CD14-positive monocyte (primary cell): ENCODE results near the gene CTNNA2. TPM values are rescaled to one million over a fixed set of nuclear protein-coding genes. Genes with fewer than 3 reads are reported as not detected.

Experiments used
- DNase-seq, 3 donors: peaks; one replicate each; pipeline ENCODE4 v3.0.0-alpha.2; 2011 to 2022
- H2AFZ ChIP-seq: 2 replicates; pipeline ENCODE4 v1.6.0; 2012; ENCODE audit warnings: mild to moderate bottlenecking, low read depth, low read length, inconsistent platforms; ENCODE audit not compliant: insufficient read depth, poor library complexity, severe bottlenecking
- H3K27ac ChIP-seq, 2 donors: 1 replicate in 1 of 2; 2 replicates in 1 of 2; pipeline ENCODE4 v1.5.1; 2012 to 2013; ENCODE audit warnings: low read length in 2 of 2, control low read depth in 1 of 2, inconsistent platforms in 1 of 2, low read depth in 1 of 2, mild to moderate bottlenecking in 1 of 2
- H3K27me3 ChIP-seq, 2 donors: one replicate each; pipeline versions ENCODE4 v1.6.0 to v1.6.1; 2011 to 2013; ENCODE audit warnings: low read length in 2 of 2; ENCODE audit not compliant: control insufficient read depth in 2 of 2, insufficient read depth in 2 of 2
- H3K36me3 ChIP-seq, 2 donors: replicated peaks in 1 of 2; 1 replicate in 1 of 2; 2 replicates in 1 of 2; pipeline versions ENCODE4 v1.5.1 to v1.6.1; 2012 to 2013; ENCODE audit warnings: low read length in 2 of 2, control low read depth in 1 of 2, inconsistent platforms in 1 of 2, mild to moderate bottlenecking in 1 of 2; ENCODE audit not compliant: insufficient read depth in 2 of 2, control insufficient read depth in 1 of 2
- H3K4me1 ChIP-seq, 2 donors: 1 replicate in 1 of 2; 2 replicates in 1 of 2; pipeline versions ENCODE4 v1.5.1 to v1.6.1; 2012 to 2013; ENCODE audit warnings: low read length in 2 of 2, control low read depth in 1 of 2, inconsistent platforms in 1 of 2, mild to moderate bottlenecking in 1 of 2, moderate library complexity in 1 of 2; ENCODE audit not compliant: insufficient read depth in 2 of 2, control insufficient read depth in 1 of 2
- H3K4me2 ChIP-seq: replicated peaks from 2 replicates; pipeline ENCODE3; 2012; ENCODE audit warnings: low read length, moderate library complexity, mild to moderate bottlenecking; ENCODE audit not compliant: poor library complexity, severe bottlenecking; ENCODE audit errors: extremely low read depth
- H3K4me3 ChIP-seq, 3 experiments: fragments of 200-600 bp in 1 of 3; sonication (generic) in 1 of 3; replicated peaks in 1 of 3; 1 replicate in 2 of 3; 2 replicates in 1 of 3; pipeline ENCODE4 v1.5.1; 2011 to 2013; ENCODE audit warnings: low read length in 3 of 3, mild to moderate bottlenecking in 3 of 3, control low read depth in 2 of 3, low read depth in 2 of 3, inconsistent platforms in 1 of 3, moderate library complexity in 1 of 3
- H3K79me2 ChIP-seq: 2 replicates; pipeline ENCODE4 v1.6.0; 2012; ENCODE audit warnings: mild to moderate bottlenecking, control low read depth, inconsistent platforms, low read length, moderate library complexity; ENCODE audit not compliant: insufficient read depth
- H3K9ac ChIP-seq: 2 replicates; pipeline ENCODE4 v1.6.0; 2017; ENCODE audit warnings: low read length, mild to moderate bottlenecking; ENCODE audit not compliant: insufficient read depth, poor library complexity, severe bottlenecking
- H3K9me3 ChIP-seq, 2 donors: replicated peaks in 1 of 2; 1 replicate in 1 of 2; 2 replicates in 1 of 2; pipeline versions ENCODE4 v1.5.1 to v1.6.1; 2012 to 2013; ENCODE audit warnings: low read length in 2 of 2, control low read depth in 1 of 2; ENCODE audit not compliant: control insufficient read depth in 1 of 2, insufficient read depth in 1 of 2
- H4K20me1 ChIP-seq: 2 replicates; pipeline ENCODE4 v1.6.0; 2012; ENCODE audit warnings: mild to moderate bottlenecking, low read length, control low read depth, moderate library complexity; ENCODE audit not compliant: insufficient read depth
- H3K27ac Mint-ChIP-seq, 7 donors: one replicate each; pipeline ENCODE4 v1.8.0; 2020; ENCODE audit warnings: mild to moderate bottlenecking in 7 of 7, mixed read lengths in 7 of 7, moderate library complexity in 6 of 7, inconsistent platforms in 2 of 7
- H3K27me3 Mint-ChIP-seq, 3 donors: one replicate each; pipeline ENCODE4 v1.8.0; 2021 to 2022; ENCODE audit warnings: low read depth in 3 of 3, mild to moderate bottlenecking in 3 of 3, mixed read lengths in 3 of 3, moderate library complexity in 3 of 3, inconsistent platforms in 1 of 3
- H3K36me3 Mint-ChIP-seq, 2 donors: one replicate each; pipeline ENCODE4 v1.8.0; 2020; ENCODE audit warnings: mixed read lengths in 2 of 2, inconsistent platforms in 1 of 2, mild to moderate bottlenecking in 1 of 2
- H3K4me1 Mint-ChIP-seq: one replicate; pipeline ENCODE4 v1.8.0; 2020; ENCODE audit warnings: mild to moderate bottlenecking, mixed read lengths
- H3K4me3 Mint-ChIP-seq, 2 donors: one replicate each; pipeline ENCODE4 v1.8.0; 2020; ENCODE audit warnings: mild to moderate bottlenecking in 2 of 2, mixed read lengths in 2 of 2, moderate library complexity in 1 of 2
- H3K9me3 Mint-ChIP-seq, 7 donors: one replicate each; pipeline ENCODE4 v1.8.0; 2020 to 2022; ENCODE audit warnings: mixed read lengths in 7 of 7, mild to moderate bottlenecking in 6 of 7, moderate library complexity in 6 of 7, inconsistent platforms in 2 of 7
- WGBS: methylation state at CpG from one replicate; pipeline ENCODE4 v1.1.5; 2013; ENCODE audit warnings: missing lambda C conversion rate; ENCODE audit not compliant: insufficient coverage; 5-methylcytosine and 5-hydroxymethylcytosine counted together
- intact Hi-C, 2 donors: fragments of 100-400 bp; cut with micrococcal nuclease; formaldehyde crosslinking; loops; one replicate each; pipeline versions ENCODE4 v1.15.0 to v1.15.1; 2023
- polyA plus RNA-seq, 3 donors: library from polyadenylated mRNA; depleted of rRNA in 1 of 3; unstranded in 2 of 3; stranded (reverse) in 1 of 3; fragments of 300-500 nt in 2 of 3; fragments of >200 nt in 1 of 3; fragmentation: Illumina TruSeq in 2 of 3; gene quantifications; 1 replicate in 2 of 3; 2 replicates in 1 of 3; pipeline ENCODE4 v1.2.3, GENCODE V29; 2012 to 2021
- TF ChIP-seq, protein P1 (sequence below): fragments of 200-600 bp; IDR thresholded peaks from one replicate; pipeline ENCODE4 v1.8.0; 2022; ENCODE audit warnings: antibody characterized with exemption, mild to moderate bottlenecking

The CTNNA2 gene
- polyA plus RNA-seq, 3 donors: not detected

DNA sequence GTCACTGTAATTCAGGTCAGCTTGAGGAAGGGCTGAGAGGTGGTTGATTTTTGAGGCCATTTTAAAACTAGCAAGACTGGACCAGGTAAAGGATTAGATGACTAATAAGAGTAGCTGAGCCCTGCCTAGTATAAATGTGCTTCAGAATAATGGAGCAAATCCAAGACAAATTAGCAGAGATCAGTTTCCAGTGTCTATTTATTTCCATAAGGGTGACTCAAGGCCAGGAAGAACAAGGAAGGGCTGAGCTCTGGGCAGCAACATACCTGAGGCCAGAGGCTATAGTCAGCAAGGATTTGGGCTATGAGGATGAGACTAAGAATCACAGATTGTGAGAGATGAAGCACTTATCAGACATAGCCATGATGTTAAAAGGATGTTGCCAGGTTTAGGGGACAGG is 1130.7 kb downstream of the CTNNA2 start:
- Mint-ChIP-seq H3K4me1 (no peaks in the 10 kb centered on the region), H3K27me3 (no peaks in the 10 kb centered on the region), H3K9me3 (peaks cover 0 to 8% (median 3%) of the 10 kb centered on the region in 7 donors), H3K36me3 (no peaks in the 10 kb centered on the region), H3K27ac (no peak overlapping the region), H3K4me3 (no peak overlapping the region)
- H4K20me1 ChIP-seq: no peaks in the 10 kb centered on the region
- no peak overlapping the region for H3K9ac ChIP-seq
- no peak overlapping the region for H2AFZ ChIP-seq
- no peaks in the 10 kb centered on the region for H3K36me3 ChIP-seq
- H3K4me2 ChIP-seq: no peak overlapping the region
- no peak for DNase-seq
- no peaks in the 10 kb centered on the region for H3K79me2 ChIP-seq
- TF ChIP-seq, protein P1, sequence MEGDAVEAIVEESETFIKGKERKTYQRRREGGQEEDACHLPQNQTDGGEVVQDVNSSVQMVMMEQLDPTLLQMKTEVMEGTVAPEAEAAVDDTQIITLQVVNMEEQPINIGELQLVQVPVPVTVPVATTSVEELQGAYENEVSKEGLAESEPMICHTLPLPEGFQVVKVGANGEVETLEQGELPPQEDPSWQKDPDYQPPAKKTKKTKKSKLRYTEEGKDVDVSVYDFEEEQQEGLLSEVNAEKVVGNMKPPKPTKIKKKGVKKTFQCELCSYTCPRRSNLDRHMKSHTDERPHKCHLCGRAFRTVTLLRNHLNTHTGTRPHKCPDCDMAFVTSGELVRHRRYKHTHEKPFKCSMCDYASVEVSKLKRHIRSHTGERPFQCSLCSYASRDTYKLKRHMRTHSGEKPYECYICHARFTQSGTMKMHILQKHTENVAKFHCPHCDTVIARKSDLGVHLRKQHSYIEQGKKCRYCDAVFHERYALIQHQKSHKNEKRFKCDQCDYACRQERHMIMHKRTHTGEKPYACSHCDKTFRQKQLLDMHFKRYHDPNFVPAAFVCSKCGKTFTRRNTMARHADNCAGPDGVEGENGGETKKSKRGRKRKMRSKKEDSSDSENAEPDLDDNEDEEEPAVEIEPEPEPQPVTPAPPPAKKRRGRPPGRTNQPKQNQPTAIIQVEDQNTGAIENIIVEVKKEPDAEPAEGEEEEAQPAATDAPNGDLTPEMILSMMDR: no peak
- intact Hi-C loops: no loop called here
- peaks cover 5 to 13% of the 10 kb centered on the region in 2 donors for H3K9me3 ChIP-seq
- no peaks in the 10 kb centered on the region for H3K27me3 ChIP-seq
- H3K27ac ChIP-seq: no peak overlapping the region
- no peaks in the 10 kb centered on the region for H3K4me1 ChIP-seq
- no peak overlapping the region for H3K4me3 ChIP-seq

GRCh38 chr2:80651435-80651834 is 1138.6 kb downstream of the CTNNA2 start:
- DNase-seq: no peak

More at GRCh38 chr2:80651435-80651834, 1138.6 kb downstream of the CTNNA2 start:
- no peak overlapping the region for H3K4me3 ChIP-seq
- H3K4me1 ChIP-seq: no peaks in the 10 kb centered on the region
- no peaks in the 10 kb centered on the region for H3K36me3 Mint-ChIP-seq
- no peak overlapping the region for H3K4me3 Mint-ChIP-seq
- peaks cover 8 to 20% of the 10 kb centered on the region in 2 donors for H3K9me3 ChIP-seq
- H3K27me3 Mint-ChIP-seq: peaks cover 0 to 2% (median 0%) of the 10 kb centered on the region in 3 donors
- H3K9me3 Mint-ChIP-seq: peaks cover 0 to 18% (median 2%) of the 10 kb centered on the region in 7 donors
- intact Hi-C loops: no loop called here
- no peaks in the 10 kb centered on the region for H3K79me2 ChIP-seq
- no peaks in the 10 kb centered on the region for H3K27me3 ChIP-seq
- H4K20me1 ChIP-seq: no peaks in the 10 kb centered on the region
- no peak overlapping the region for H2AFZ ChIP-seq
- no peak overlapping the region for H3K27ac Mint-ChIP-seq
- no peak overlapping the region for H3K9ac ChIP-seq
- no peak overlapping the region for H3K4me2 ChIP-seq
- H3K4me1 Mint-ChIP-seq: no peaks in the 10 kb centered on the region
- WGBS: no CpG with 5 or more reads among the region's 1 CpG
- TF ChIP-seq, protein P1: no peak
- H3K36me3 ChIP-seq: no peaks in the 10 kb centered on the region
- no peak overlapping the region for H3K27ac ChIP-seq
